Sigmoid colon (tissue), 4 donors: ENCODE data around the gene ABCC4.

Source experiments
- EP300 ChIP-seq, 4 donors: sonication (generic); formaldehyde crosslinking; IDR thresholded peaks; one replicate each; pipeline ENCODE4 v1.6.1; 2017; ENCODE audit warnings: antibody characterized with exemption in 4 of 4
- POLR2A ChIP-seq, 2 donors: fragments of 450-650 bp; IDR thresholded peaks; one replicate each; pipeline ENCODE4 v1.6.1; 2016; ENCODE audit warnings: antibody characterized with exemption in 2 of 2, mild to moderate bottlenecking in 2 of 2, moderate library complexity in 2 of 2

DNA sequence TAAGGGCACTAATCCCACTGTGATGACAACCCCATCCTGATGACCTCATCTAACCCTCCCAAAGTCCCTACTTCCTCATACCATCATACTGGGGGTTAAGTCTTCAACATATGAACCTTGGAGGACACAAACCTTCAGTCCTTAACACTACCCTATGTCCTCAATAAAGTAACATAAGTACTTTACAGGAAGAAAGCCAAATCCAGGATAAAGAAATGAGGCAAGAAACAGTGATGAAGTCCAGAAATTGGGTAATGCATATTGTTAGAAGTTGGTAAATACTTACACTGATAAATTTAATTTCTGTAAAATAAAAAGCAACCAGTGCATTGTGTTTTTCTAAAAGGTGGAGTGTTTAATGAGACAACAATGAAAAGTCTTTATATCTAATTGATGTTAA, 304.1 kb downstream of the ABCC4 start:
- TF ChIP-seq POLR2A (IDR thresholded peaks at IDR 0.05) (no peak), EP300 (IDR thresholded peaks at IDR 0.05) (no peak)
